Dermis blood vessel endothelial cell (primary cell): Measurements from ENCODE around the gene WTAP. TPM values are rescaled to one million over a fixed set of nuclear protein-coding genes. Genes with fewer than 3 reads are reported as not detected.

Experiments used
- total RNA-seq: library from RNA; depleted of rRNA; stranded (reverse); fragments of >200 nt; gene quantifications from 2 replicates; pipeline ENCODE4 v1.2.3, GENCODE V29; 2014

The WTAP gene
- total RNA-seq, 1 donor from 2014 or later: 131 TPM

Other genes starting within 250 kb of the WTAP start
- 274 and 891 TPM in 2 replicates for gene SOD2, start 34.3 kb upstream of the WTAP start, total RNA-seq
- 40.2 and 81.4 TPM in 2 replicates for gene ACAT2, start 34.5 kb downstream of the WTAP start, total RNA-seq
- 243 and 356 TPM in 2 replicates for gene TCP1, start 62.1 kb downstream of the WTAP start, total RNA-seq
- gene MRPL18, start 63.0 kb downstream of the WTAP start, total RNA-seq: 67.6 and 69.4 TPM in 2 replicates
- 0.51 TPM in 1 of 2 replicates, not detected in the other for gene PNLDC1, start 72.8 kb downstream of the WTAP start, total RNA-seq
- gene MAS1, start 163.5 kb downstream of the WTAP start, total RNA-seq: not detected in 2 replicates
- 120 and 153 TPM in 2 replicates for gene IGF2R, start 241.6 kb downstream of the WTAP start, total RNA-seq